A673 (cell line): ENCODE data around the gene C19orf85. TPM values are rescaled to one million over a fixed set of nuclear protein-coding genes. Genes with fewer than 3 reads are reported as not detected.

ENCODE experiments used
- BruUV-seq: library from RNA; stranded (reverse); fragments of 400-500 nt; replicated peaks from 2 replicates; lab custom pipeline; 2021; lab: Mats Ljungman, UMichigan
- CTCF ChIA-PET: fragments of 300-600 bp; sonication (Branson Sonifier 250); formaldehyde crosslinking; loops from one replicate; lab custom pipeline; 2022; ENCODE audit warnings: antibody characterized with exemption; lab: Charles Lee
- POLR2A ChIA-PET: fragments of 300-600 bp; sonication (Branson Sonifier 250); formaldehyde crosslinking; loops from one replicate; lab custom pipeline; 2022; ENCODE audit warnings: antibody characterized with exemption; ENCODE audit not compliant: low non-redundant PET; lab: Charles Lee
- DNase-seq: peaks from one replicate; pipeline ENCODE4 v3.0.0-alpha.2; 2015; ENCODE audit warnings: low spot score
- H3K27ac ChIP-seq: fragments of 200-600 bp; sonication (generic); 2 replicates; pipeline ENCODE4 v1.5.1; 2016; ENCODE audit warnings: mixed run types, low read depth, mild to moderate bottlenecking, mixed read lengths, antibody characterized with exemption, low read length; ENCODE audit not compliant: poor library complexity, severe bottlenecking
- H3K27me3 ChIP-seq: fragments of 200-600 bp; sonication (generic); replicated peaks from 2 replicates; pipeline ENCODE4 v1.6.1; 2017; ENCODE audit warnings: mixed run types, low read depth, mild to moderate bottlenecking, mixed read lengths, antibody characterized with exemption, low read length; ENCODE audit not compliant: insufficient read depth, poor library complexity
- H3K36me3 ChIP-seq: fragments of 200-600 bp; sonication (generic); 2 replicates; pipeline ENCODE4 v1.6.1; 2016; ENCODE audit warnings: mixed run types, mild to moderate bottlenecking, mixed read lengths, antibody characterized with exemption, low read length; ENCODE audit not compliant: insufficient read depth, poor library complexity, severe bottlenecking
- H3K4me1 ChIP-seq: fragments of 200-600 bp; sonication (generic); 2 replicates; pipeline ENCODE4 v1.6.1; 2017; ENCODE audit warnings: mixed run types, mild to moderate bottlenecking, mixed read lengths, antibody characterized with exemption, low read length; ENCODE audit not compliant: insufficient read depth, poor library complexity, severe bottlenecking
- H3K4me3 ChIP-seq: fragments of 200-600 bp; sonication (generic); 2 replicates; pipeline ENCODE4 v1.5.1; 2016; ENCODE audit warnings: low read depth, mixed run types, mild to moderate bottlenecking, mixed read lengths, low read length; ENCODE audit not compliant: poor library complexity, severe bottlenecking
- H3K9me3 ChIP-seq: fragments of 200-600 bp; sonication (generic); 2 replicates; pipeline ENCODE4 v1.6.1; 2016; ENCODE audit warnings: mixed run types, low read depth, mild to moderate bottlenecking, mixed read lengths, antibody characterized with exemption, low read length; ENCODE audit not compliant: poor library complexity, severe bottlenecking
- CTCF ChIP-seq: fragments of 300-800, 200-600 bp; sonication (generic); conservative IDR thresholded peaks from 2 replicates; pipeline ENCODE4 v1.5.1; 2017; ENCODE audit warnings: low read depth, mild to moderate bottlenecking, antibody characterized with exemption, low read length, moderate library complexity, mixed read lengths
- EZH2 ChIP-seq: fragments of 200-600 bp; sonication (generic); IDR thresholded peaks from 2 replicates; pipeline ENCODE4 v1.6.1; 2017; ENCODE audit warnings: borderline replicate concordance, low read depth, mild to moderate bottlenecking, mixed read lengths, antibody characterized with exemption, low read length; ENCODE audit not compliant: poor library complexity, severe bottlenecking
- intact Hi-C: fragments of 100-400 bp; cut with micrococcal nuclease; formaldehyde crosslinking; loops from one replicate; pipeline ENCODE4 v1.10.0; 2022; ENCODE audit not compliant: unreplicated experiment
- total RNA-seq: library from RNA; stranded (reverse); gene quantifications from 2 replicates; pipeline ENCODE4 v1.2.3, GENCODE V29; 2021

Gene C19orf85
- total RNA-seq, 1 experiment from 2014 or later: not detected

DNA sequence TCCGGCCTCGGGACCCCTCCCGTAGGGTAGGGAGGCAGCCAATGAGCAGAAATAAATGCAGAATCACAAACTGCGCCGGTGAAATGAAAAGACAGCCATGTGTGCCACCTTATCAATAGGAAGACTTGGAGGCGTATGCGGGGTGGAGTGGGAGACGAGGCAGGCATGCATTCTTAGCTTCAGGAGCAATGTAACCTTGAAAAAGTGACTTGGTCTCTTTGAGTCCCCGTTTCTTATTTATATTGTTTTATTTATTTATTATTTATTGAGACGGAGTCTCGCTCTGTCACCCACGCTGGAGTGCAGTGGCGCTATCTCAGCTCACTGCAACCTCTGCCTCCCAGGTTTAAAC is 39.7 kb upstream of the C19orf85 start:
- ChIA-PET CTCF (interaction anchor here (0.7 to 1.5 kb wide), 11 partner anchors 9 to 623 kb away, joined by 3 to 9 read pairs (median 4); partner anchors contain the start of genes ISOC2, NAT14 and ZNF628), POLR2A (interaction anchor here (0.6 kb wide), 2 partner anchors 35 to 90 kb away, joined by 6 to 13 read pairs; no protein-coding TSS in a partner anchor)
- BruUV-seq: no TSS peak
- Histone ChIP-seq H3K27ac (no peak overlapping the region), H3K9me3 (no peaks in the 10 kb centered on the region), H3K4me1 (no peaks in the 10 kb centered on the region), H3K36me3 (no peaks in the 10 kb centered on the region), H3K27me3 (no peaks in the 10 kb centered on the region), H3K4me3 (no peak overlapping the region)
- TF ChIP-seq CTCF (no peak; the same call in 1 of the 2 replicates), EZH2 (no peak)
- no peak for DNase-seq
- intact Hi-C loops: loop anchor here (5.0 kb wide), 1 partner anchor 37 kb away; no protein-coding TSS in a partner anchor

GRCh38 chr19:55503502-55504251 is 39.1 kb upstream of the C19orf85 start:
- no peak overlapping the region for H3K4me3 ChIP-seq
- intact Hi-C loops: loop anchor here (5.0 kb wide), 1 partner anchor 36 kb away; no protein-coding TSS in a partner anchor
- BruUV-seq: no TSS peak

GRCh38 chr19:55503157-55503501 is 38.6 kb upstream of the C19orf85 start:
- CTCF ChIA-PET: interaction anchor here (0.6 to 1.4 kb wide), 4 partner anchors 16 to 423 kb away, joined by 4 to 6 read pairs (median 4); partner anchors contain the start of gene NAT14
- POLR2A ChIA-PET: interaction anchor here (0.6 kb wide), 1 partner anchor 152 kb away, joined by 6 read pairs; no protein-coding TSS in a partner anchor
- no peak overlapping the region for H3K27ac ChIP-seq
- no peak overlapping the region for H3K4me3 ChIP-seq
- no peaks in the 10 kb centered on the region for H3K36me3 ChIP-seq
- no peak for DNase-seq
- intact Hi-C loops: loop anchor here (5.0 kb wide), 1 partner anchor 36 kb away; no protein-coding TSS in a partner anchor
- no peaks in the 10 kb centered on the region for H3K27me3 ChIP-seq
- TF ChIP-seq EZH2: no peak
- no peak for TF ChIP-seq CTCF
- H3K9me3 ChIP-seq: no peaks in the 10 kb centered on the region
- no TSS peak for BruUV-seq
- no peaks in the 10 kb centered on the region for H3K4me1 ChIP-seq

More at GRCh38 chr19:55503502-55504251, 39.1 kb upstream of the C19orf85 start:
- no peak for TF ChIP-seq EZH2
- TF ChIP-seq CTCF: peak; percentile 97
- Histone ChIP-seq H3K36me3 (no peaks in the 10 kb centered on the region), H3K4me1 (no peaks in the 10 kb centered on the region), H3K9me3 (no peaks in the 10 kb centered on the region), H3K27me3 (no peaks in the 10 kb centered on the region), H3K27ac (no peak overlapping the region)
- ChIA-PET POLR2A (interaction anchor here (0.6 kb wide), 3 partner anchors 35 to 153 kb away, joined by 6 to 13 read pairs (median 6); no protein-coding TSS in a partner anchor), CTCF (interaction anchor here (0.6 to 1.5 kb wide), 17 partner anchors 9 to 811 kb away, joined by 3 to 9 read pairs (median 4); partner anchors contain the start of genes ISOC2, NAT14, ZNF628 and ZSCAN5A)
- peak; percentile 90 for DNase-seq
